GM21390 (cell line): Measurements from ENCODE around the gene GAL3ST3.

Experiments used
- ATAC-seq: cut with Tn5 transposase; IDR thresholded peaks from one replicate; pipeline ENCODE4 v1.9.1; 2021; ENCODE audit not compliant: unreplicated experiment

Gene GAL3ST3

DNA sequence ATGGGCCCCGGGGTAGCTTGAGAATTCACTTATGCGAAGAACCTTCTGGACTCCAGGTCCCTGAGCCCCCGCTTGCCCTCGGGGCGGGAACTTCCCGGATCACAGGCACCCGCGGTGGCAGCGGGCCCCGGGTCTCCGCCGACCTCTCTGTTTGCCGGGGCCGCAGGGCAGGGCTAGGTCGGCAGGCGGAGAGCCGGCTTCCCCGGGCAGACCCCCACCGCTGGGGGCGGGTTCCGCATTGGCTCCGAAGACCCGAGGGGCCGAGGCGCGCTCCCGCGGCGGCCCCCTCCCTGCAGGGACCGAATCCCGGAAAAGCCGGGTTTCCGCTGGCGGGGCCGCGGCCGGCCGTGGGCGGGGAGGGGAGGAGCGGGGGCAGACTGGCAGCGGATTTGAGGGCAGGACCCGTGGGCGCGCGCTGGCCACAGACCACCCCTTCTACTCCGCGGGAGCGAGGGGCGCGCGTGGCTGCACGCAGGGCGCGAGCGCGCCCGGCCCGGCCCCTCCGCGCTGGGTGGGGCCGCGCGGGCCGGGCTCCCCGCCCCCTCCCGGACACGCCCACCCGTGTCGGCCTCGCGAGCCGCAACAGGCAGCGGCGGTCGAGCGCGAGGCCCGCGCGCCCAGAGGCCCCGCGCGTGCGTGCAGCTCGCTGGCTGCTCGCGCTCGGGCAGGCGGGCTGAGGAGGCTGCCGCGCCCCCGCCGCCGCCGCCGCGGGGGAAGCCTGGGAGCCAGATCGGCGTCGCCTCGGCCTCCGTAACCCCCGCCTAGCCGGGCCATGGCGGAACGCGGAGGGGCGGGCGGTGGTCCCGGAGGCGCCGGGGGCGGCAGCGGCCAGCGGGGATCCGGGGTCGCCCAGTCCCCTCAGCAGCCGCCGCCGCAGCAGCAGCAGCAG, 21.0 kb upstream of the GAL3ST3 start, which contains the start of gene PACS1:
PACS1 (plus strand) TSS at position 558 of the 889 bp plus-strand sequence; CDS start at position 773, 215 bp downstream.
- ATAC-seq = peak; percentile 58

DNA sequence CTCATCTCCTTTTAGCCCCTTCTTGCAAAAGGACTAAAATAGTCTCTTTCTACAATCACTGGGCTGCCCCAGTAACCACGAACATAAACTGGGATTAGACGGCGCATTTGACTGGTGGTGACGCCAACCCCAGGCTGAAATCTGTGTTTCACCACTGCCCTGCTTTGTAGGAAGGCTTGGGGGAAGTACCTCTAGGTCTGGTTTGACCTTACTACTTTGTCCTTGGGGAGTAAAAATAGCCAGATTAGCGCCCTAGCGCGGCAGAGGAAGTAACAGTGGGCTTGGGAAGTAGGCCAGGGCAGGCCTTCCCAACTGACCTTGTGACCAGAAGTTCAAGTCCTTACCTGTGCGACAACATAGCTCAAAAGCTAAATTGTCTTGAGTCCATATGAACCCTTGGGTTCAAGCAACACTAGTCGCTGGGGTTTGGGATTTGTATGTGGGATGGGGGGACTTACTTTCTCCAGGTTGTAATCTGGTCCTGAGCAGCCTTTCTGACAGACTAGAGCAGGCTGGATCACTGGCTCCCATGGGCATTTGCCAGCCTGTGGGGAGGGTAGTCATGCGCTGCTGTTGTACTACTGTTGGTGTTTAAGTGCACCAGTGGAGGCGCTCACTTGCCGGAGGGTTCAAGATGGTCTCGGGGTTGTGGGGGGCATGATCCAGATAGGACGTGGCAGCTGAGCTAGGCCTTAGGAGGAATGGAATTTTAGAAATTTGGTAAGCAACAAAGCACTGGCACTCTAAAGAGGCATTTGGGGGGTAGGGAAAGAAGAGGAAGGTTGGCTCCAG, 20.2 kb upstream of the GAL3ST3 start:
- ATAC-seq = no peak

DNA sequence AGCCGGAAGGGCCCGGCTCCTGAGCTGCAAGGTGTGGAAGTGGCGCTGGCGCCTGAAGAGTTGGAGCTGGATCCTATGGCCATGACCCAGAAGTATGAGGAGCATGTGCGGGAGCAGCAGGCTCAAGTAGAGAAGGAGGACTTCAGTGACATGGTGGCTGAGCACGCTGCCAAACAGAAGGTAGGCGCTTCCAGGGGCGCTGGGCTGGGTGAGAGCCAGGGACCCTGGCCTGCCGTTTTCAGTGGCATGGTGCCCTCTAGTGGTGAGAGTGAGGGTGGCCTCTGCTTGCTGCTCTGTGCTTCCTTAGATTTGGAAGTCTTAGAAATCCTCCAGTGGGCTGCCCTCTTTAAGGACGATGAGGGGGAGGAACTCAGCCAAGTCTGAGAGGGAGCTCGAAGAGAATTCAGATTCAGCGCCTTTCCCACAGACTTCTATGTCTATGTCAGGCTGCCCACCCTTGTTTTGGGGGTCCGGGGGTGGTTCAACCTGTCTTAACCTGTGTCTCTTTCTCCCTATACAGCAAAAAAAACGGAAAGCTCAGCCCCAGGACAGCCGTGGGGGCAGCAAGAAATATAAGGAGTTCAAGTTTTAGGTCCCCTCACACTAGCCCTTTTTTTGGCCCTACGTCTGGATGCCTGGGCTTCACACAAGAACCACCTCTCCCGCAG, 19.3 kb upstream of the GAL3ST3 start:
- no peak for ATAC-seq

DNA sequence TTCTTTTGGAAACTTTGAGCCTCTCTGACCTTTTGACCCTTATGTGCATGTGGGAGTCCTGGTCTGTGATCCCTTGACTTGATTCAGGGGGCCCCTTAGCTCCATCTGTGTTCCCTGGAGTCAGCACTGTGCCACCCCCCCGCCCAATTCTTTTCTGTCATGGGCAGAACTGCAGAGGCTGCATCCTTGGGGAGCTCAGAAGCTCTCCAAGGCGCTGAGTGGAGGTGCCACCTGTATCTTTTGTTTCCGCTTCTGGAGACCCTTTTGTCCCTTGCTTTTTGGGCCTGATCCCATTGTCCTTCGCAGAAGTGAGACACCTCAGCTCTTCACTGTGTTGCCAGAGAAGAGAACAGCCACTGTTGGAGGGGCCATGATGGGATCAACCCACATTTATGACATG, 18.7 kb upstream of the GAL3ST3 start:
- ATAC-seq = no peak

DNA sequence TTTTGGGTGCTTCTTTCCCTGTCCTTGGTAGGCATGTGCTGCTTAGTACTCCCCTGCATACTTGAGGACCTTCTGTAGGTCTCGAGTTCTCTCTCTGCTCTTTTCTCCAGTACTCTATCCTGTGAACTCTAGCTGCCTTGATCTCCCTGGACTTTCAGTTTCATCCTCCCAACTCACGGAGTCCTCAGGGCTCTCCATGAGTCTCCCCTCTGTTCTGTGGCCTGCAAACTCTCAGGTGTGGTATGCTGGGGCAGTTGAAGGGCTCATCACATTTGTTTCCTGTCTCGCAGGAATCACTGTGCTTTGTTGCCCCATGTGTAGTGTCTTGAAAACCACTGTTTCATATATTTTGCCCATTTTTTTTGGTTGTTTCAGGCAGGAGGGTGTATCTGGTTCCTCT, 17.8 kb upstream of the GAL3ST3 start:
- ATAC-seq = no peak

DNA sequence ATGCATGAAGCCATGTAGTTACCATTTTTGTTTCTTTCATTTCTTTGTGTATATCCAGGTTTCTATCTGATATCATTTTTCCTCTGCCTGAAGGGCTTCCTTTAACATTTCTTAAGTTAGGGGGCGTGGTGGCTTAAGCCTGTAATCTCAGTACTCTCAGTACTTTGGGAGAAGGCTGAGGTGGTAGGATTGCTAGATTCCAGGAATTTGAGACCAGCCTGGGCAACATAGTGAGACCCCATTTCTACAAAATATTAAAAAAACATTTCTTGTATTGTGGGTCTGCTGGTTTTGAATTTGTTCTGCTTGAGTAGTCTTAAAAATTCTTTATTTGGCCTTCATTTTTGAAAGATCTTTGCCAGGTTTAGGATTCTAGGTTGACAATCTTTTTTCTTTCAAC, 15.6 kb upstream of the GAL3ST3 start:
- no peak for ATAC-seq

DNA sequence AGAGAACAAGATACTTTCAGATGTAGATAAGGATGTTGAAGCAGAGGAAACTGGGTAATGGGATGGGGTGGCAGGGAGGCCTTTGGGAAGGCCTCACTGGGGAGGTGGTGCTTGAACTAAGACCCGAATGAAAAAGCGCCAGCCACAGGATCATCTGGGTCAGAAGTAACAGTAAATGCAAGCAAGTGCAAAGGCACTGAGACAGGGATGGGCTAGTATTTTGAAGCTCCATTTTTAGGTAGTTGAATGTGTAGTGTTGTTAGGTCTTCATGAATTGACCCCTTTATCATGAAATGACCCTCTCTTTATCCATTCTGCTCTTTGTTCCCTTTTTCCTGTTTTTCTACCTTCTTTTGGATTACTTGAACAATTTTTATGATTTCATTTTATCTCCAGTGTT, 14.9 kb upstream of the GAL3ST3 start:
- no peak for ATAC-seq

DNA sequence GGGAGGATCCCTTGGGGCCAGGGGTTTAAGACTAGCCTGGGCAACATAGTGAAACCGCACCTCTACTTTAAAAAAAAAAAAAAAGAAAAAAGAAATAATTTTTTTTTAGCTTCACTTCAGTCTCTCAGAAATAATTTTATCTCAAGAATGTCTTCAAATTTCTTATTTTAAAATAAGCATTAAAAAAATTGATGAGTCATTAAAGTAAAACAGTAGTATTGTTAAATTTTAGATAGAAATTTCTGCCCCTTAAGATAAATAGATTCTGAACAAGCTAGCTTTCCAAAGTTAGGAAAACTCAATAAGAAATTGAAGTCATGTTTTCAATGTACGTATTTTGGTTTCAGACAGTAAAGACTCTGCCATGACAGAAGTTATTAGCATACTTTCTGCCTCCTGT, 13.4 kb upstream of the GAL3ST3 start:
- ATAC-seq = no peak

DNA sequence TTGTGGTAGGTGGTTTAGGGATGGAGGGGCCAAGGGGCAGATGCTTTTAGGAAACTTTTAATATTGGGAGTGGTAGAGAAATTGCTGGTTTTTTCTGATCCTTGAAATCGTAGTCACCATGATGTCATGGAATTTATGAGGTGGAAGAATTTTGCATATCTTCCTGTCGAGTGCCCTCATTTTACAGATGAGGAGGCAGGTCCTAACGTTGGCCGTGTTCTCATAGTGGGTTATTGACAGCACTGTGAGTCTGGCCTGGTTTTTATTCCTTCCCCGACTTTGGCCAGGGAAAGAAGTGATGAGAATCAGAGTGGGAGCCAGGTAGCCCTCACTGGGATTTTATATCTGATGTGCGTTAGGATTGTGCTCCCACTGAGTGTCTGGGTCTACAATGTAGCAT, 12.3 kb upstream of the GAL3ST3 start:
- ATAC-seq = no peak

DNA sequence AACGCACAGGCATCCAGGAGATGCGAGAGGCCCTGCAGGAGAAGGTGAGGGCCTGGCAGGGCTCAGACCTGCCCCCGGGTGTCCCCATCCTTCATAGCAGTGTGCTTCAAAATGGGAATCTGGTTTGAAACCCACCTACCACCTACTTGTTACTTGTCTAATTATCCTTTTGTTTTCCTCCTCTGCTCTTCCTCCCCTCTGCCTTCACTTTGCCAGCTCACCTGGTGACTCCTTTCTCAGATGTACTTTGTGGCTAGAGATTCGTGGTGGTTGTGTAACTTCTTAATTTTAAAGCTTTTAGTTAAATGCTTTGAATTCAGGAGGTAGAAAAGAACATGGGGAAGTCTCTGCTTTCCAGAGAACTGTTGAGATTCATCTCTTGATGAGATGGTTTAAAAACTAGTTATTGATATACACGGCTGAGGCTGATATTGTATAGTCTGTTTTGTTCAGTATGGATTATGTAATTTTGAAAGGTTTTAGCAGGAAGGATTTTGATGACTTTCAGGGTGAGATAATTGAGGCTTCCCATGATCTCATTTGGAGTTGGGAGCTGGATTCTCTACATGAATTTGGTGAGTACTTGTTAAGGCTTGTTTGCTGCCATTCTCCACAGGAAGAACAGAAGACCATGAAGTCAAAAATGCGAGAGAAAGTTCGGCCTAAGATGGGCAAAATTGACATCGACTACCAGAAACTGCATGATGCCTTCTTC, 11.2 kb upstream of the GAL3ST3 start:
- no peak for ATAC-seq

DNA sequence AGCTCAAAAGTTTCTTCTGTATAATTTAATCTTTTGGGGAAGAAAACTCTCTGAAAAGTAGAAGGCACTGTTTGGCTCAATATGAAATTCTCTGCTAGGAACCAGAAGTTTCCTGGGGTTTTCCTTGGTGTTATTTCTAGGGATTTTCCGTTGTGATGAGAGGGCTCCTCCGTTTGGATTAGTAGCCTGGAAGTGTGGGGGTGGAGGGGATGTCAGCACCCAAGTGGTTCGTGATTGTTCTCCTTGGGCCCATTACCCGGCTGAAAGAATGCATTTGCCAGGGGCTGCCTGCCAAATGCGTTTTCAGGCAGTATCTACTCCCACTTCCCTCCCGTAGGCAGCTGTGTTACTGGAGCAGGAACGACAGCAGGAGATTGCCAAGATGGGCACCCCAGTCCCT, 7.5 kb upstream of the GAL3ST3 start:
- no peak for ATAC-seq

DNA sequence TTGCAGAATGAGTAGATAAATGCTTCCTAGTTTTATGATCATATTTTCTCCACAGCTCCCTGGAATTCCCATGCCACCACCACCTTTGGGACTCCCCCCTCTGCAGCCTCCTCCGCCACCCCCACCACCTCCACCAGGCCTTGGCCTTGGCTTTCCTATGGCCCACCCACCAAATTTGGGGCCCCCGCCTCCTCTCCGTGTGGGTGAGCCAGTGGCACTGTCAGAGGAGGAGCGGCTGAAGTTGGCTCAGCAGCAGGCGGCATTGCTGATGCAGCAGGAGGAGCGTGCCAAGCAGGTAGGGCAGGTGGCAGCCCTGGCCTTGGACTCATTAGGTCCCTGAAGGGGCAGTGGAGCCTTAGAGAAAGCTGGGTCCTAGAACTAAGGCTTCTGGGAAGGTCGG, 6.1 kb upstream of the GAL3ST3 start:
- ATAC-seq = no peak

DNA sequence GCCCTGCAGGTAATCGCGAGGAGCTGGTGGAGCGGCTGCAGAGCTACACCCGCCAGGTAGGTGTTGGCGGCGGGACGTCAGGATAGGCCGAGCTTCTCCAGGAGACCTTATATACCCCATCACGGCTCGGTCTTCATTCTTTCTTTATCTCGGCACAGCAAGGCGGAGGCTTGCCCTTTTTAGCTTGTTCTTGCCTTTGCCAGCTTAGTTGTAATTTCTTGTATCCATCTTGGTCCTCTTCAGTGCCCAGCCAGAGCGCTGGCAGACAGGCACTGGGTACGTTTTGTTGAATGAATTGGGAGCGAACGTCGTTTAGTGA, 3.7 kb upstream of the GAL3ST3 start:
- no peak for ATAC-seq

DNA sequence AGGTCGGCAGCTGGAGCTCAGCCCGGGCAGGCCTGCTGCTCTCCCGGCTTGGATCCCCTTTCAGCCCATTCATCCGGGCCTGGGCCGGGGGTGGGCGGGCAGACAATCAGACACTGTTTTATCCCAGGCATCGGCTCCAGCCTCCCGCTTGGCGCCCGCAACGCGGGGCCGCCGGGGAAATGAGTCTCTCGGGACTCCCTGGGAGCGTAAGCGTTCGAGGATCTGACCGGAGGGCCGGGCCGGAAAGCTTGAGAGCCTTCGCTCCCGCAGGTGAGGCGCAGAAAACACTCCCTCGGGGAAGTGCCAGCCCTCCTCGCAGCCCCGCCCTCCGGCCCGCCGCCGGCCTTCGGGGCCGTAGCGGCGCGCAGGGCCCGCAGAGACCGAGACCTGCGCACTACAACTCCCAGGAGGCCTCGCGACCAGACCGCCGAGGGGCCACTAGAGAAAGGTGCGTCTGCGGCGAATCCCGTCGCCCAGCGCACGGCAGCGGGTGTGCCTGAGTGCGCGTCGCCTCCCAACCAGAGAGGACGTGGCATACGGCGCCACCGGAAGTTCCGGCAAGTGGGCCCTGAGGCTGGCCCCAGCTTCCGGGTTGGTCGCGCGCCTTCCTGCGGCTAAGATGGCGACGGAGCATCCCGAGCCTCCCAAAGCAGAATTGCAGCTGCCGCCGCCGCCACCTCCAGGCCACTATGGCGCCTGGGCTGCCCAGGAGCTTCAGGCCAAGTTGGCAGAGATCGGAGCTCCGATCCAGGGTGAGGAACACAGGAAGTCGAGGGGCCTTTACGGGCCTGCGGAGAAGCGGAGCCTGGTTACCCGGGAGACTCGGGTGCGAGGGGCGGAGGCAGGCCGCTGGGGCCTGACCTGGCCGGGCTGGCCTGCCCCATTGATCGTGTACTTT, 3.1 kb upstream of the GAL3ST3 start, which contains the start of gene SF3B2:
SF3B2 (plus strand) TSS at position 599 of the 898 bp plus-strand sequence; CDS start at position 620, 21 bp downstream.
- peak; percentile 91 for ATAC-seq

DNA sequence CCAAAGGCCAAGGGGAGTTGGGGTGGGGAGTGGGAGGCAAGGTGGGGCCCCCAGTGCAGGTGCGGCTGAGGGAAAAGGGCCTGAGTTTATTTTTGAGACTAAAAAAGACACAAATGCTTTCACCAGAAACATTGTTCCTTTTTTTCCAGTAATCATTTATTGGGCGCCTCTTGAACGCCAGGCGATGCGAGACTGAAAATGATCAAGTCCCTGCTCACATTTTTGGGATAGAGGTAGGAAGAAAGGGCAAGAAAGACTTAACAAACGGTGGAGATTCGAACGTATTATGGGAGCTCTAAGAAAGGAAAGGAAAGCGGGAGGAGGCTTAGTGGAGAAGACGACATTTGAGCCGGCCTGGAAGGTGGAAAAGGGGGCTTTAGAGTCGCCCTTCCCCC, 2.4 kb upstream of the GAL3ST3 start:
- ATAC-seq = no peak

DNA sequence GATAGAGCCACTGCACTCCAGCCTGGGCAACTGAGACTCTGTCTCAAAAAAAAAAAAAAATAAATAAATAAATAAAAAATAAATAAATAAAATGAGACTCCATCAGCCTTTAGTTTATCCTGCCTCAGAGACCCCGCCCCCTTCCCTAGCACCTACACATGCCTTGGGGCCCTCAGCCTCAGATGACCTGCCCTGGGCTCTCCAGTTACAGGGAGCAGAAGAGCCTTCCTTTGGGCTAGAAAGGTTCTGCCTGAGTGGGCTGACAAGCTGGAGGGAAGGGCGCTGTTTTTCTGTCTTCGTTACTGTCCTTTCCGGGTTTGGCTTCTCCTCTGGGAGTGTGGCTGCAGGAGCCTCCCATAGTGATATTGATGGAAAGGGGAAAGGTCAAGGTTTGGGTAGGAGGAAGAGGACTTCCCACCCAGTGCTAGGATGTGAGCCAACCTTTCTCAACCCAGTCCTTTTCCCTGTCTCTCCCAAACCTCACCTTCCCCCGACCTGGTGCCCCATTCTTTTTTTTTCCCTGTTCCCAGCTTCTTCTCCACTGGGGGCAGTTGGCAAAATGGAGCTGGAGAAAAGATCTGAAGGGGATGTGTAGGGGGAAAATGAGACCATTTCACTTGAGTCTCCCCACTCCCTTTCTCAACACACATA, 1.7 kb upstream of the GAL3ST3 start:
- ATAC-seq = no peak

DNA sequence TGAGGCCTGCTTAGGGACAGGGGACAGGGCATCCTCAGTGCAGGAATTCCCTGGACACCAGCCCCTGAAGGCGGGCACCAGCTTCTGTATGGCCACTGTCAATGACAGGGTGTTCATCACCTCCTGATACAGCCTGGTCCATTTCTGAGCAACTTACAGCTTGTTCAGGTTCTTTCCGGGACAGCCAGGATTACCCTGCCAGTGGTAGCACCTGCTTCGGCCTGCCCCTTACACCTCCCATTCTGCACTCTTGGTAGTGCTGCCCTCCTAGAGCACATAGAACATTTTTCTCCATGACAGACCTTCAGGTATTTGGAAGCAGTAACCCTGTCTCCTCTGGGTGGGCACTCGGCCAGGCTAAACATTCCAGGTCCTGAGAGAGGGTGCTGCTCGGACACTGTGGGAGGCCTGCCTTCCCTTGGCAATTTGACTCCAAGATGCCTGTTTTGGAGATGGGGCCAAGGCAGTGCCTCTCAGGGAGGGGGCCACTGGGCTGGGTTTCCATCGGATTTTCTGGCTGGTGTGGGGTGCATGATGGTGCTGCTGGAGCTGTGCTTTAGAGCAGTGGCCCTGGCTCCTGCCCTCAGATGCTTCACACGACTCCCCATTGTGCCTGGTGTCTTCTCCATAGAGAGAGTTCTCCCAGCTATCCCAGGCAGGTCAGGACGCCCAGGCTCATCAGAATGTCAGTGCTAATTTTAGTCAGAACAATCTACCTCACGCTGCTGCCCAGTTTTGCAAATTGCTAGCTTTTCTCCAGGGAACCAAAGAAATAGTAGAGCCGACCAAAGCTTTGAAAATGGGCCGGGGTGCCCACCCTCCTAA, 1.2 kb downstream of the GAL3ST3 start:
- ATAC-seq = no peak

DNA sequence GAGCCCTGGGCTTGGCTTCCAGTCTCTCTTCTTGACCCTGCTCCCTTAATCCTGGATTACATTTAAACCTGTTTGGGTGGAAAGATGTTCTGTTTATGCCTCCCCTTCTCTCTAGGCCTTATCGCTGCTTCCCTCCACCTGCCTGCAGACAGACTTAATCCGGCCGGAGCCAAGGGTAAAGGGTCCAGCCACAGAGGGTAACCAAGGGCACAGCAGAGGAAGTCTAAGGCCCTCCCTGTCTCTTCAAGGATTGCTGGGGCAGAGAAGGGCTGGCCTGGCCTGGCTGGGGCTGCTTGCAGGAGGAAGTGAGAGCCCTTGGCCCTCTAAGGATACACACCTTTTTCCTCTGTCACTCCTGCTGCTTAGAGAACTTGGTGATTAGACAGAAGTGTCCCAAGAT, 2.1 kb downstream of the GAL3ST3 start:
- ATAC-seq = no peak
